ENCODE data around the gene PARP3.

- TF ChIP-seq, protein P1, sequence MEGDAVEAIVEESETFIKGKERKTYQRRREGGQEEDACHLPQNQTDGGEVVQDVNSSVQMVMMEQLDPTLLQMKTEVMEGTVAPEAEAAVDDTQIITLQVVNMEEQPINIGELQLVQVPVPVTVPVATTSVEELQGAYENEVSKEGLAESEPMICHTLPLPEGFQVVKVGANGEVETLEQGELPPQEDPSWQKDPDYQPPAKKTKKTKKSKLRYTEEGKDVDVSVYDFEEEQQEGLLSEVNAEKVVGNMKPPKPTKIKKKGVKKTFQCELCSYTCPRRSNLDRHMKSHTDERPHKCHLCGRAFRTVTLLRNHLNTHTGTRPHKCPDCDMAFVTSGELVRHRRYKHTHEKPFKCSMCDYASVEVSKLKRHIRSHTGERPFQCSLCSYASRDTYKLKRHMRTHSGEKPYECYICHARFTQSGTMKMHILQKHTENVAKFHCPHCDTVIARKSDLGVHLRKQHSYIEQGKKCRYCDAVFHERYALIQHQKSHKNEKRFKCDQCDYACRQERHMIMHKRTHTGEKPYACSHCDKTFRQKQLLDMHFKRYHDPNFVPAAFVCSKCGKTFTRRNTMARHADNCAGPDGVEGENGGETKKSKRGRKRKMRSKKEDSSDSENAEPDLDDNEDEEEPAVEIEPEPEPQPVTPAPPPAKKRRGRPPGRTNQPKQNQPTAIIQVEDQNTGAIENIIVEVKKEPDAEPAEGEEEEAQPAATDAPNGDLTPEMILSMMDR (IDR thresholded peaks at IDR 0.05; ENCODE audit: insufficient read depth, low read depth, low read length): no peak
- TF ChIP-seq EZH2 (IDR thresholded peaks at IDR 0.05; ENCODE audit: insufficient read depth, low read length): no peak
Observed at GRCh38 chr3:51966486-51966885, 24.3 kb downstream of the PARP3 start.

All from astrocyte (in vitro differentiated cells and primary cell).